Liver (tissue), 10 donors: Measurements from ENCODE around the gene SPRR2B. TPM values are rescaled to one million over a fixed set of nuclear protein-coding genes. Genes with fewer than 3 reads are reported as not detected.
"Not testable (repeated sequence)": the region's sequence is repeated elsewhere in the genome, so short reads cannot be mapped to it uniquely, and the experiment has no call there.

Source experiments
- DNase-seq: peaks from one replicate; pipeline ENCODE4 v3.0.0-alpha.2; 2017; ENCODE audit warnings: low spot score
- H3K27ac ChIP-seq, 2 donors: one replicate each; pipeline ENCODE4 v1.7.0; 2013; ENCODE audit warnings: inconsistent platforms in 2 of 2, low read length in 2 of 2, control low read depth in 1 of 2, low read depth in 1 of 2, mild to moderate bottlenecking in 1 of 2
- H3K27me3 ChIP-seq, 4 donors: one replicate each; pipeline versions ENCODE4 v1.6.1 to v1.7.0; 2013; ENCODE audit warnings: low read length in 3 of 4, inconsistent platforms in 1 of 4, mild to moderate bottlenecking in 1 of 4, moderate library complexity in 1 of 4; ENCODE audit not compliant: control insufficient read depth in 4 of 4, insufficient read depth in 4 of 4
- H3K36me3 ChIP-seq, 4 donors: one replicate each; pipeline versions ENCODE4 v1.6.1 to v1.7.0; 2013; ENCODE audit warnings: low read length in 3 of 4, mild to moderate bottlenecking in 3 of 4, low read depth in 1 of 4, moderate library complexity in 1 of 4; ENCODE audit not compliant: control insufficient read depth in 4 of 4, insufficient read depth in 3 of 4
- H3K4me1 ChIP-seq, 4 donors: one replicate each; pipeline versions ENCODE4 v1.6.1 to v1.7.0; 2013; ENCODE audit warnings: low read length in 3 of 4, mild to moderate bottlenecking in 3 of 4, moderate library complexity in 1 of 4; ENCODE audit not compliant: control insufficient read depth in 4 of 4, insufficient read depth in 4 of 4
- H3K4me3 ChIP-seq, 3 donors: one replicate each; pipeline versions ENCODE4 v1.6.1 to v1.7.0; 2013; ENCODE audit warnings: low read length in 3 of 3, control low read depth in 1 of 3, low read depth in 1 of 3, mild to moderate bottlenecking in 1 of 3
- H3K9ac ChIP-seq, 2 donors: one replicate each; pipeline ENCODE4 v1.7.0; 2013; ENCODE audit warnings: low read length in 2 of 2, mild to moderate bottlenecking in 2 of 2, moderate library complexity in 2 of 2, control low read depth in 1 of 2, low read depth in 1 of 2
- H3K9me3 ChIP-seq, 4 donors: one replicate each; pipeline versions ENCODE4 v1.6.1 to v1.7.0; 2013; ENCODE audit warnings: low read length in 3 of 4; ENCODE audit not compliant: control insufficient read depth in 4 of 4
- CTCF ChIP-seq: fragments of 150-350 bp; IDR thresholded peaks from 2 replicates; pipeline ENCODE4 v1.5.1; 2017; ENCODE audit warnings: improper control_type of control experiment, low read depth, low read length; ENCODE audit not compliant: missing input control
- EGR1 ChIP-seq, 2 donors: IDR thresholded peaks; 2 replicates each; pipeline ENCODE4 v1.6.1; 2016 to 2018; ENCODE audit warnings: antibody characterized with exemption in 2 of 2, low read depth in 2 of 2
- FOXA2 ChIP-seq: IDR thresholded peaks from 2 replicates; pipeline ENCODE4 v1.6.1; 2016; ENCODE audit warnings: antibody characterized with exemption
- JUND ChIP-seq, 2 donors: IDR thresholded peaks; 2 replicates each; pipeline ENCODE4 v1.6.1; 2016; ENCODE audit warnings: antibody characterized with exemption in 2 of 2
- WGBS: extraction: QIAGEN DNeasy Blood & Tissue Kit; methylation state at CpG from one replicate; pipeline ENCODE4 v1.1.7; 2013; 5-methylcytosine and 5-hydroxymethylcytosine counted together
- polyA plus RNA-seq, 2 donors: library from polyadenylated mRNA; stranded (reverse) in 1 of 2; unstranded in 1 of 2; fragments of 200-250 nt in 1 of 2; fragments of >200 nt in 1 of 2; fragmentation: Nextera tagmentation in 1 of 2; extraction: Ambion mirVana in 1 of 2; gene quantifications; one replicate each; pipeline versions ENCODE4 v1.2.1 to v1.2.3, GENCODE V29; 2013 to 2015
- small RNA-seq: library from RNA; depleted of rRNA; stranded (forward); fragments of <200 nt; gene quantifications from one replicate; pipeline ENCODE3, GENCODE V24; 2014
- total RNA-seq, 2 donors: library from RNA; depleted of rRNA; stranded (reverse); fragments of >200 nt; gene quantifications; one replicate each; pipeline ENCODE4 v1.2.3, GENCODE V29; 2014
- donor health status: healthy.
- donor health status: healthy.
- donor health status: healthy.
- donor health status: healthy.
- donor health status: healthy.

Gene SPRR2B
- total and polyA plus RNA-seq, 4 donors, result not detected

GRCh38 chr1:153023109-153023508, 48.3 kb downstream of the SPRR2B start:
- H3K4me1 ChIP-seq, result no peaks in the 10 kb centered on the region
- H3K4me3 ChIP-seq, result no peak overlapping the region
- DNase-seq, result no peak
- H3K27me3 ChIP-seq, result peaks cover 0 to 1% (median 0%) of the 10 kb centered on the region in 4 donors
- 90% methylated on average over 7 of the region's 7 CpGs for WGBS
- TF ChIP-seq CTCF, result no peak
- TF ChIP-seq FOXA2, result no peak
- TF ChIP-seq JUND (IDR thresholded peaks at IDR 0.05), result no peak
- TF ChIP-seq EGR1 (IDR thresholded peaks at IDR 0.05; ENCODE audit: low read depth in 2 of 2), result no peak
- peaks cover 0 to under 1% (median 0%) of the 10 kb centered on the region in 4 donors for H3K9me3 ChIP-seq
- no peak overlapping the region for H3K27ac ChIP-seq
- H3K9ac ChIP-seq, result no peak overlapping the region
- H3K36me3 ChIP-seq, result no peaks in the 10 kb centered on the region

GRCh38 chr1:153022340-153022739, 49.1 kb downstream of the SPRR2B start:
- not testable (repeated sequence) for H3K4me1 ChIP-seq, H3K27me3 ChIP-seq, H3K36me3 ChIP-seq, H3K4me3 ChIP-seq, H3K9me3 ChIP-seq, DNase-seq, H3K27ac ChIP-seq, H3K9ac ChIP-seq
- 62% methylated on average over 9 of the region's 9 CpGs for WGBS

- not testable (repeated sequence) for H3K36me3 ChIP-seq, H3K27me3 ChIP-seq
These were observed 49.6 kb downstream of the SPRR2B start for GRCh38 chr1:153021829-153022228.

More at GRCh38 chr1:153021829-153022228, 49.6 kb downstream of the SPRR2B start:
- not testable (repeated sequence) for H3K9me3 ChIP-seq, DNase-seq, H3K27ac ChIP-seq, H3K4me1 ChIP-seq, H3K4me3 ChIP-seq, H3K9ac ChIP-seq
- WGBS, result 26% methylated on average over 2 of the region's 2 CpGs

Small RNA genes within 50 kb of the gene (small RNA-seq; reads per million reads assigned to genes)
- not detected for gene AL356867.1

Other genes starting within 250 kb of the SPRR2B start
- gene LCE1A, start 244.1 kb downstream of the SPRR2B start, total RNA-seq, result not detected
- gene LCE1A, start 244.1 kb downstream of the SPRR2B start, polyA plus RNA-seq, result not detected
- gene LCE6A, start 228.8 kb downstream of the SPRR2B start, total RNA-seq, result not detected
- not detected for gene LCE6A, start 228.8 kb downstream of the SPRR2B start, polyA plus RNA-seq
- gene LCE7A, start 211.6 kb downstream of the SPRR2B start, total RNA-seq, result not detected
- gene LCE7A, start 211.6 kb downstream of the SPRR2B start, polyA plus RNA-seq, result not detected
- gene SMCP, start 193.3 kb downstream of the SPRR2B start, total RNA-seq, result not detected
- not detected for gene SMCP, start 193.3 kb downstream of the SPRR2B start, polyA plus RNA-seq
- gene IVL, start 163.1 kb downstream of the SPRR2B start, total RNA-seq, result not detected
- under 1 TPM in 1 of 2 donors, not detected in 1; 0.02 TPM for gene IVL, start 163.1 kb downstream of the SPRR2B start, polyA plus RNA-seq
- gene SPRR5, start 124.4 kb downstream of the SPRR2B start, total RNA-seq, result not detected
- not detected for gene SPRR5, start 124.4 kb downstream of the SPRR2B start, polyA plus RNA-seq
- not detected for gene SPRR4, start 101.0 kb downstream of the SPRR2B start, total RNA-seq
- not detected for gene SPRR4, start 101.0 kb downstream of the SPRR2B start, polyA plus RNA-seq
- gene SPRR1A, start 87.5 kb downstream of the SPRR2B start, total RNA-seq, result not detected
- gene SPRR1A, start 87.5 kb downstream of the SPRR2B start, polyA plus RNA-seq, result not detected
- gene SPRR3, start 69.9 kb downstream of the SPRR2B start, total RNA-seq, result not detected
- under 1 TPM in 1 of 2 donors, not detected in 1; 0.61 TPM for gene SPRR3, start 69.9 kb downstream of the SPRR2B start, polyA plus RNA-seq
- gene SPRR1B, start 40.4 kb downstream of the SPRR2B start, total RNA-seq, result not detected
- gene SPRR1B, start 40.4 kb downstream of the SPRR2B start, polyA plus RNA-seq, result not detected
- not detected for gene SPRR2D, start 30.5 kb downstream of the SPRR2B start, total RNA-seq
- under 1 TPM in 1 of 2 donors, not detected in 1; 0.09 TPM for gene SPRR2D, start 30.5 kb downstream of the SPRR2B start, polyA plus RNA-seq
- not detected for gene SPRR2A, start 14.1 kb downstream of the SPRR2B start, total RNA-seq
- gene SPRR2A, start 14.1 kb downstream of the SPRR2B start, polyA plus RNA-seq, result not detected
- gene SPRR2E, start 22.9 kb upstream of the SPRR2B start, total RNA-seq, result not detected
- not detected for gene SPRR2E, start 22.9 kb upstream of the SPRR2B start, polyA plus RNA-seq
- gene SPRR2F, start 41.9 kb upstream of the SPRR2B start, total RNA-seq, result not detected
- not detected for gene SPRR2F, start 41.9 kb upstream of the SPRR2B start, polyA plus RNA-seq
- gene SPRR2G, start 79.3 kb upstream of the SPRR2B start, total RNA-seq, result not detected
- not detected for gene SPRR2G, start 79.3 kb upstream of the SPRR2B start, polyA plus RNA-seq
- gene LELP1, start 131.8 kb upstream of the SPRR2B start, total RNA-seq, result not detected
- not detected for gene LELP1, start 131.8 kb upstream of the SPRR2B start, polyA plus RNA-seq
- gene PRR9, start 146.0 kb upstream of the SPRR2B start, total RNA-seq, result not detected
- gene PRR9, start 146.0 kb upstream of the SPRR2B start, polyA plus RNA-seq, result not detected
- not detected for gene LORICRIN, start 188.1 kb upstream of the SPRR2B start, total RNA-seq
- not detected for gene LORICRIN, start 188.1 kb upstream of the SPRR2B start, polyA plus RNA-seq
- not detected for gene PGLYRP3, start 241.3 kb upstream of the SPRR2B start, total RNA-seq
- gene PGLYRP3, start 241.3 kb upstream of the SPRR2B start, polyA plus RNA-seq, result not detected